Karpas-422 (cell line): ENCODE data around the gene MPPED1. TPM values are rescaled to one million over a fixed set of nuclear protein-coding genes. Genes with fewer than 3 reads are reported as not detected.

Experiments used
- DNase-seq: peaks from one replicate; pipeline ENCODE4 v3.0.0-alpha.2; 2015
- H2AFZ ChIP-seq: fragments of 200-600 bp; sonication (generic); 2 replicates; pipeline ENCODE4 v1.6.1; 2014; ENCODE audit warnings: antibody characterized with exemption, low read length, mixed read lengths
- H3K27ac ChIP-seq: fragments of 200-600 bp; sonication (generic); 2 replicates; pipeline ENCODE4 v1.5.1; 2014; ENCODE audit warnings: mild to moderate bottlenecking, low read length, moderate library complexity
- H3K27me3 ChIP-seq: fragments of 200-600 bp; sonication (generic); 2 replicates; pipeline ENCODE4 v1.6.1; 2014; ENCODE audit warnings: low read length, mixed read lengths
- H3K36me3 ChIP-seq: fragments of 200-600 bp; sonication (generic); 2 replicates; pipeline ENCODE4 v1.6.1; 2014; ENCODE audit warnings: low read length, mixed read lengths; ENCODE audit not compliant: insufficient read depth
- H3K4me1 ChIP-seq: fragments of 200-600 bp; sonication (generic); 2 replicates; pipeline ENCODE4 v1.6.1; 2014; ENCODE audit warnings: mild to moderate bottlenecking, low read length, mixed read lengths
- H3K4me2 ChIP-seq: fragments of 200-600 bp; sonication (generic); 2 replicates; pipeline ENCODE4 v1.6.1; 2014; ENCODE audit warnings: low read length, low read depth, mild to moderate bottlenecking; ENCODE audit not compliant: poor library complexity, severe bottlenecking
- H3K4me3 ChIP-seq: fragments of 200-600 bp; sonication (generic); 2 replicates; pipeline ENCODE4 v1.5.1; 2014; ENCODE audit warnings: mild to moderate bottlenecking, antibody characterized with exemption, low read length, mixed read lengths
- H3K79me2 ChIP-seq: fragments of 200-600 bp; sonication (generic); 2 replicates; pipeline ENCODE4 v1.6.1; 2014; ENCODE audit warnings: mild to moderate bottlenecking, low read length, mixed read lengths
- H3K9ac ChIP-seq: fragments of 200-600 bp; sonication (generic); 2 replicates; pipeline ENCODE4 v1.6.0; 2014; ENCODE audit warnings: low read length
- H3K9me2 ChIP-seq: fragments of 200-600 bp; sonication (generic), shearing (Covaris generic); replicated peaks from 2 replicates; pipeline ENCODE4 v1.6.0; 2014; ENCODE audit warnings: mild to moderate bottlenecking, low read length, moderate library complexity; ENCODE audit not compliant: insufficient read depth
- H3K9me3 ChIP-seq: fragments of 300-700, 200-600 bp; sonication (generic); 2 replicates; pipeline ENCODE4 v1.6.1; 2014; ENCODE audit warnings: low read length, mixed read lengths
- H4K20me1 ChIP-seq: fragments of 200-600 bp; sonication (generic); 2 replicates; pipeline ENCODE4 v1.6.1; 2014; ENCODE audit warnings: mild to moderate bottlenecking, antibody characterized with exemption, low read length, low read depth; ENCODE audit not compliant: insufficient read depth
- total RNA-seq: library from RNA; depleted of rRNA; stranded (reverse); fragments of >200 nt; shearing (Covaris generic); gene quantifications from 2 replicates; pipeline ENCODE4 v1.2.3, GENCODE V29; 2014; ENCODE audit warnings: low replicate concordance; rRNA removed

Gene MPPED1
- 0.15 TPM in 1 of 2 replicates, not detected in the other for total RNA-seq

GRCh38 chr22:43411869-43412807 lies at the start of gene MPPED1:
MPPED1 (plus strand) TSS chr22:43412014; CDS start chr22:43424986, 12,972 bp downstream.
- DNase-seq, result no peak
- H3K27me3 ChIP-seq, result no peaks in the 10 kb centered on the region
- no peak within 1 kb of the TSS for H3K4me3 ChIP-seq
- H2AFZ ChIP-seq, result no peak within 1 kb of the TSS
- no peaks in the 10 kb centered on the region for H3K9me3 ChIP-seq
- H3K79me2 ChIP-seq, result no peaks in the 10 kb centered on the region
- H3K27ac ChIP-seq, result no peak within 1 kb of the TSS
- H3K9me2 ChIP-seq, result no peaks in the 10 kb centered on the region
- H4K20me1 ChIP-seq, result no peaks in the 10 kb centered on the region
- H3K4me2 ChIP-seq, result no peak within 1 kb of the TSS
- H3K36me3 ChIP-seq, result no peaks in the 10 kb centered on the region
- no peak within 1 kb of the TSS for H3K9ac ChIP-seq
- H3K4me1 ChIP-seq, result no peaks in the 10 kb centered on the region

GRCh38 chr22:43363315-43364168 lies 48.3 kb upstream of the MPPED1 start:
- no peaks in the 10 kb centered on the region for H4K20me1 ChIP-seq
- no peaks in the 10 kb centered on the region for H3K9me3 ChIP-seq
- H2AFZ ChIP-seq, result no peak overlapping the region
- H3K4me2 ChIP-seq, result no peak overlapping the region
- no peak overlapping the region for H3K27ac ChIP-seq
- no peaks in the 10 kb centered on the region for H3K79me2 ChIP-seq
- no peaks in the 10 kb centered on the region for H3K36me3 ChIP-seq
- H3K27me3 ChIP-seq, result no peaks in the 10 kb centered on the region
- DNase-seq, result no peak
- no peaks in the 10 kb centered on the region for H3K4me1 ChIP-seq
- H3K9ac ChIP-seq, result no peak overlapping the region
- no peak overlapping the region for H3K4me3 ChIP-seq
- H3K9me2 ChIP-seq, result no peaks in the 10 kb centered on the region

GRCh38 chr22:43364169-43364435 lies 47.7 kb upstream of the MPPED1 start:
- Histone ChIP-seq H2AFZ (no peak overlapping the region), H3K27me3 (no peaks in the 10 kb centered on the region)
- DNase-seq, result no peak

GRCh38 chr22:43365715-43366440 lies 45.9 kb upstream of the MPPED1 start:
- H3K4me1 ChIP-seq, result no peaks in the 10 kb centered on the region
- no peak overlapping the region for H3K4me2 ChIP-seq
- H2AFZ ChIP-seq, result no peak overlapping the region
- H3K27me3 ChIP-seq, result no peaks in the 10 kb centered on the region
- no peak for DNase-seq
- H3K36me3 ChIP-seq, result no peaks in the 10 kb centered on the region
- H3K4me3 ChIP-seq, result no peak overlapping the region
- no peak overlapping the region for H3K27ac ChIP-seq
- H3K9me2 ChIP-seq, result no peaks in the 10 kb centered on the region
- no peaks in the 10 kb centered on the region for H4K20me1 ChIP-seq
- no peak overlapping the region for H3K9ac ChIP-seq
- H3K79me2 ChIP-seq, result no peaks in the 10 kb centered on the region
- H3K9me3 ChIP-seq, result no peaks in the 10 kb centered on the region

More at GRCh38 chr22:43364169-43364435, 47.7 kb upstream of the MPPED1 start:
- no peaks in the 10 kb centered on the region for H3K9me2 ChIP-seq
- no peaks in the 10 kb centered on the region for H3K36me3 ChIP-seq
- H3K27ac ChIP-seq, result no peak overlapping the region
- no peaks in the 10 kb centered on the region for H3K9me3 ChIP-seq
- no peak overlapping the region for H3K9ac ChIP-seq
- no peak overlapping the region for H3K4me3 ChIP-seq
- no peaks in the 10 kb centered on the region for H3K79me2 ChIP-seq
- no peak overlapping the region for H3K4me2 ChIP-seq
- H3K4me1 ChIP-seq, result no peaks in the 10 kb centered on the region
- no peaks in the 10 kb centered on the region for H4K20me1 ChIP-seq

GRCh38 chr22:43370036-43370435 lies 41.8 kb upstream of the MPPED1 start:
- no peaks in the 10 kb centered on the region for H3K79me2 ChIP-seq
- H3K27me3 ChIP-seq, result no peaks in the 10 kb centered on the region
- no peak overlapping the region for H3K9ac ChIP-seq
- no peaks in the 10 kb centered on the region for H4K20me1 ChIP-seq
- H3K4me2 ChIP-seq, result no peak overlapping the region
- no peaks in the 10 kb centered on the region for H3K9me3 ChIP-seq
- DNase-seq, result no peak
- H3K36me3 ChIP-seq, result no peaks in the 10 kb centered on the region
- no peaks in the 10 kb centered on the region for H3K9me2 ChIP-seq
- no peak overlapping the region for H2AFZ ChIP-seq
- H3K4me3 ChIP-seq, result no peak overlapping the region
- no peak overlapping the region for H3K27ac ChIP-seq
- no peaks in the 10 kb centered on the region for H3K4me1 ChIP-seq

- Histone ChIP-seq H4K20me1 (no peaks in the 10 kb centered on the region), H3K4me1 (no peaks in the 10 kb centered on the region), H3K27ac (no peak overlapping the region), H3K9me3 (no peaks in the 10 kb centered on the region), H3K79me2 (no peaks in the 10 kb centered on the region), H2AFZ (no peak overlapping the region), H3K9me2 (no peaks in the 10 kb centered on the region), H3K4me2 (no peak overlapping the region), H3K36me3 (no peaks in the 10 kb centered on the region), H3K9ac (no peak overlapping the region), H3K4me3 (no peak overlapping the region), H3K27me3 (no peaks in the 10 kb centered on the region)
- DNase-seq, result no peak
Measured at GRCh38 chr22:43375951-43376455, 35.8 kb upstream of the MPPED1 start.

GRCh38 chr22:43376765-43377547 lies 34.9 kb upstream of the MPPED1 start:
- Histone ChIP-seq H3K4me2 (no peak overlapping the region), H2AFZ (no peak overlapping the region), H3K36me3 (no peaks in the 10 kb centered on the region), H3K9me3 (no peaks in the 10 kb centered on the region), H3K79me2 (no peaks in the 10 kb centered on the region), H3K4me1 (no peaks in the 10 kb centered on the region), H3K4me3 (no peak overlapping the region), H3K9ac (no peak overlapping the region), H3K27ac (no peak overlapping the region), H3K9me2 (no peaks in the 10 kb centered on the region), H3K27me3 (no peaks in the 10 kb centered on the region), H4K20me1 (no peaks in the 10 kb centered on the region)
- DNase-seq, result no peak
